HG03159 (cell line): ENCODE data around the gene CAMTA1.

Source experiments
- ATAC-seq: cut with Tn5 transposase; IDR thresholded peaks from one replicate; pipeline ENCODE4 v1.9.1; 2021; ENCODE audit warnings: mild to moderate bottlenecking, moderate library complexity; ENCODE audit not compliant: unreplicated experiment

Gene CAMTA1

GRCh38 chr1:7493711-7494454 is 708.6 kb downstream of the CAMTA1 start:
- ATAC-seq, result no peak

GRCh38 chr1:7495962-7496361 is 710.7 kb downstream of the CAMTA1 start:
- no peak for ATAC-seq

- no peak for ATAC-seq
These were observed 711.9 kb downstream of the CAMTA1 start for GRCh38 chr1:7497107-7497637.

DNA sequence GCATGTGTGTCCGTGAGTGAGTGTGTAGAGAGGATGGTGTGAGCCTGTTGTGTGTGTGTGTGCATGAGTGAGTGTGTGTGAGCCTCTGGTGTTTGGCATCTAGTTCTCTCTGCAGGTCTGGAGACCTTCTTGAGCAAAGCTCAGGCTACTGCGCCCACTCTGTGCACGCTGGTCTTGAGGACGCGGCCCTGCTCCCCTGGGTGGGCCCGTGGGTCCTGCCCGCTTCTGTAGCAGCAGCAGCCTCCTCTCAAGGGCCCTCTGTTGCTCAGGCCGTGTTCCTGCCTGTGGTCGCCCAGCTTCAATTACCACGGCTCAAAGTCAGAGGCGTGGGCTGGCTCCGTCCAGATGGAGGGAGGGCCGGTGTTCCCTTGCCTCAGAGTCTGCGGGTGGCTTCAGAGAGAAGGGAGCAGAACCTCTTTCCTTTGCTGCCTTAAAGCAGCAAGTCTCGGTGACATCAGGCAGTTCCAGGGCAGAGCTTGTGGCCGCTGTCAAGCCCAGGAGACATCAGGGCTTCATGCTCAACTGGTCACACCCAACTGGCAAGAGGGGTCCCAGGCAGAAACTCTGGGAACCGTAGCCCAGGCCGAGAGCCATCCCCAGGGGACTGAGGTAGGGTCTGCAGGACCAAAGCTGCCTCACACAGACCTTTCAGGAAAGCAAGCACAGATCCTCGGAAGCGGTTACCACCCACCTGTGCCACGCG is 715.3 kb downstream of the CAMTA1 start:
- ATAC-seq, result no peak

- ATAC-seq, result no peak
These were observed 715.8 kb downstream of the CAMTA1 start for GRCh38 chr1:7501084-7501491.

DNA sequence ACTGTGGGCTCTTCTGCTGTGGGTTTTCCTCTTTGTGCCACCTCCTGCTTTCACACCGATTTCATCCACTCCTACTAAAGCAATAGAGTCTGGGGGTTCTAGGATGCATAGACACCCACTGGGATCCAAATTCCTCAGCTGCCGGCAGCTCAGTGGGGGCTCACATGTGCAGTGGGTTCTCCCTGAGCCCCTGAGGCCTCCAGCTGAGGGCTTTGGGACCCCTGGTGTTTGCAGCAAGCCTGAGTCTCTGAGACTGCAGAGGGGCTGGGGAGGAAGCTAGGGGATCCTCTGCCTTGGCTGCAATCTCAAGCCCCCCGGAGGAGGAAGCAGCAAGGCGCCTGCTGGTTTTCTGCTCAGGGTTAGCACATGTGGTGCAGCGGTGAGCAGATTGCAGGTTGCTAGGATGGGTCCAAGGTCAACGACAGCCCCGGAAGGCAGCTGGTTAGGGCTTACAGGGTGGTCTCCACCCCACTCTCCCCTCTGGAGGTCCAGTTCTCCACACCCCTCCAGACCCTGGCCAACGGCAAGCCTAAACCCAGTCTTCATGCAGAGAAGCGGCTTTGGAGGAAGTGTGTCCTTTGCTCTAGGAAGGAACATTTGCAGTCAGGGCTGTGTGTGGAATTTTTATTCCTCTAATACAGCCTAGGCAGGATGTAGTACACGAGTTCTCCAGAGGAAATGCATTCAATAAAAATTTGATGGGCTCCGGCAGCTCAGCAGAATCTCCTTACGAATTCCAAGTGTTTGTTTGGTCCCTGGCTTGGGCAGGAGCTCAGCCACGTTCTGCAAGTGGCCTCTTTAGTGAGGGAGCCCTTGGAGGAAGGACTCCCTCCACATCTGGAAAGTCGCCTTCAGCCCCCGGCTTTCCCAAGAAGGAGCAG is 716.7 kb downstream of the CAMTA1 start:
- ATAC-seq, result no peak

GRCh38 chr1:7503691-7504437 is 718.6 kb downstream of the CAMTA1 start:
- no peak for ATAC-seq

DNA sequence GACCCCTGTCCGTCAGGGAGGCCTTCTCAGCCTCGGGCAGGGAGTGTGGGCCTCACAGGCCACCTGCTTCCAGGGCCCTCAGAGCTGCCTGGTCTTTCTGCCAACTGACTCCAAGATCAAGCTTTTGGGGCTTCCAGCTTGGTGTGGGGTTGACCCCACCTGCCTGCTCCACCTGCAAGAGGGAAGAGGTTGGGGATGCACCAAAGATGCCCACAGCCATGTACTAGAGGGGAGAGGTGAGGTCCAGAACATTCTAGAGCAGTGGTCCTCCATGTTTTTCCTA is 719.1 kb downstream of the CAMTA1 start:
- ATAC-seq, result no peak

DNA sequence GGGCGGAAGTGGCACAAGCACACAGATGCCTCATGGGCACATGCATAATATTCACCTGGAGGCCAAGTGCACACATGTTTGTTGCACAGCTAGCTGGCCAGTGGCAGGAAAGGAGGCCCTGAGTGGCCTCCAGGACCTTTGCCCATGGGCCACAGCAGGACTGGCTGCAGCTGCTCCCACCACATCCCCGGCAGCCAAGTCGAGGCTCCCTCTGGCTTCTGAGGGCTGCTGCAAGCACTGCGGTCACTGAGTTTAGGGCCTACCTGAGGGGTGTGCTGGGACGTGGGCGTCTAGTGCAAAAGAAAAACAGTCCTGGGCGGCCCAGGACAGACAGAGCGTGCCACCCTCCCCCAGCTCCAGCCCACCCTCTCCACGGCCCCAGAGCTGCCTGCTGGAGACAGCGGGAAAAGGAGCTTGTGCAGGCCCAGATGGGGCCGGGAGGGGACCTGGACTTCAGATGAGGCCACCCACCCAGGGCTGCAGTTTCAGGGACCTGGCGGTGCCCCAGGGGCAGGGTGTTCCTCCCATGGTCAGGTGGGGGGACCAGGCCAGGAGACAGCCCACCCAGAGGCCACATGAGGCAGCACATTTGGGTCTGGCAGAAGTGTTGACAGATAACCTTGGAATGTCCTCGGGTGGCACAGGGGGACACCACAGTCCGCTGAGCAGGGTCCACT is 720.0 kb downstream of the CAMTA1 start:
- no peak for ATAC-seq

DNA sequence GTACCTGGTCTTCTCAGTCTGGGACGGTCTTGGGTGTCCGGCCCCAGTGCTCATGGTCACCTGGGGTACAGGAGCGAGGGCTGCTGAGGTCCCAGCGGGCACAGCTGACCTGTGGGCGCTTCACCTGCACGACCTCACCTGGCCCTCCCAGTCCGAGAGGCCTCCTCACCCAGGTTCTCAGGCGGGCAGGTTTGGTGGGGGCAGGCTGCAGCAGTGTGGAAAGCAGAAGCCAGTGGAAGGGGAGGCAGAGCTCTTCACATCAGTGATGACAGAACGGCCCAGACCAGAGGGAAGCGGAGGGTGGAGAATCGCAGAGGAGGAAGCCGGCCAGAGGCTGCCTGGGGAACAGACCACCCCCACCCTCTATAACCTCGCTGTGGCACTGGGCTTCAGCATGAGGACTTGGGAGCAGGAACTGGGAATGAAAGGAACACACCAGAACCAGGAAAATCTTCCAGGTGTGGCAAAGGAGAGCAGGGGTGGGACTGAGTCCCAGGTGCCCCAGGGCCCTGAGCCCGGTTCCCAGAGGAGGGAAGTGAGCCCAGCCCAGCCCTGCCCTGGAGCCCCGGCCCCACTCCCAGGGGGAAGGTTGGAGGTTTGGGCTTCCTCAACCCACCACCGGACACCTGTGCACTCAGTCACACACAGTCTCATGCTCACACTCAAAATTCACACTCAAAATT is 720.7 kb downstream of the CAMTA1 start:
- ATAC-seq, result no peak

- no peak for ATAC-seq
These were observed 721.4 kb downstream of the CAMTA1 start for GRCh38 chr1:7506454-7507284.

- no peak for ATAC-seq
These were observed 722.2 kb downstream of the CAMTA1 start for GRCh38 chr1:7507285-7508019.

GRCh38 chr1:7508052-7508933 is 723.0 kb downstream of the CAMTA1 start:
- ATAC-seq, result no peak

GRCh38 chr1:7508934-7509519 is 723.8 kb downstream of the CAMTA1 start:
- ATAC-seq, result no peak

DNA sequence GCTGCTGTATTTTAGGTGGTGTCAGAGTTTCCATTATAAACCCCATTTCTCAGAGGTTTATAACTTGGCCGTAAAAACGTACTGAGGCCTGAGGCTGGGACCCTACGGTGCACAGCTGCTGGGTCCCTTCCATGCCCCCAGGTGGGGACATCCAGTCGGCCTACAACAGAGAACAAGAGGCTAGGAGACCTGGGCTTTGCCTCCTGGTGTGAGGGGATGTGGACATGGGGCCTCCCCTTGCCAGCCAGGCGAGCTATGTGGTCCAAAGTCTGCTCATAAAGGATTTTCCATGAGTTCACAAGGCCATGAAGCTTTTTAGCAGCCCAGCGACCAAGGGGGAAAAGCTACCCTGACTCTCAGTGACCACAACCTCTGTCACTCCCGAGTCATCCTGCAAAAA is 724.3 kb downstream of the CAMTA1 start:
- ATAC-seq, result no peak

DNA sequence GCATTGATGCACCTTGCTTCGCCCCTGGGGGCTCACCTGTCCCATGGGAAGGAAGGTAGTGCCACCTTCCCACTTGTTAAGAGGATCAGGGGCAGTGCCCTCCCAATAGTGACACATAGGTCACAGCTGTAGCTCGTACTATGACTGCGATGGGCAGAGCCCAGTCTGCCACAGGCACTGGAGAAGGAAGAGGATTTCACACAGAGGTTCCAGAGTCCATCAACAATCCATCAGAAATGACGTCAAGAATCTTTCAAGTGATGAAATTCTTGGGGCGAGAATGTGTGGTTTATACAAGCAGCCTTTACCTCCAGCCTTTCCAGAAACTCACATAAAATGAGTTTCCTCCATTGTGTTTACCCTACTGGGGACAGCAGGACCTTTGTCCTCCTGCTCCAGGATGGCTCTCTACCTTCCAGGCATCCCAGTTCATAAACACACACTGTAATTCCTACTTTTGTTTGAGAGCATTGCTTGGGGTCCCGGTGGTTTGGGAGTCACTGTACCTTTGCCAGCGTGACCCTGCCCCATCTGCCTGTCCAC is 725.2 kb downstream of the CAMTA1 start:
- no peak for ATAC-seq
